Glomerular endothelial cell (primary cell): ENCODE data around the gene PRKG1. TPM values are rescaled to one million over a fixed set of nuclear protein-coding genes. Genes with fewer than 3 reads are reported as not detected.
A peak's percentile ranks its signal among the peaks of the same experiment; 100 is the strongest.

Experiments used
- DNase-seq: peaks from one replicate; pipeline ENCODE4 v3.0.0-alpha.2; 2011; ENCODE audit warnings: low read depth, low spot score; ENCODE audit errors: extremely low read depth
- total RNA-seq: library from RNA; depleted of rRNA; stranded (reverse); fragments of >200 nt; gene quantifications from 2 replicates; pipeline ENCODE4 v1.2.3, GENCODE V29; 2015

PRKG1 gene
- total RNA-seq, 1 donor from 2014 or later, result 4.9 TPM

GRCh38 chr10:51215951-51216834 lies 141.9 kb downstream of the PRKG1 start:
- DNase-seq, result no peak

GRCh38 chr10:51217505-51217904 lies 143.2 kb downstream of the PRKG1 start:
- DNase-seq, result no peak

GRCh38 chr10:51224671-51225161 lies 150.4 kb downstream of the PRKG1 start:
- DNase-seq, result no peak

- DNase-seq, result no peak
Observed at GRCh38 chr10:51227897-51228713, 153.8 kb downstream of the PRKG1 start.

- DNase-seq, result no peak
Observed at GRCh38 chr10:51228714-51229100, 154.4 kb downstream of the PRKG1 start.

- DNase-seq, result no peak
Observed at GRCh38 chr10:51230887-51231585, 156.7 kb downstream of the PRKG1 start.

- no peak for DNase-seq
Observed at GRCh38 chr10:51231754-51232153, 157.5 kb downstream of the PRKG1 start.

GRCh38 chr10:51233337-51234100 lies 159.2 kb downstream of the PRKG1 start:
- DNase-seq, result no peak

GRCh38 chr10:51235865-51236264 lies 161.6 kb downstream of the PRKG1 start:
- DNase-seq, result no peak

GRCh38 chr10:51239006-51239405 lies 164.7 kb downstream of the PRKG1 start:
- DNase-seq, result no peak

GRCh38 chr10:51241461-51241860 lies 167.2 kb downstream of the PRKG1 start:
- no peak for DNase-seq

- no peak for DNase-seq
Observed at GRCh38 chr10:51242393-51242792, 168.1 kb downstream of the PRKG1 start.

- DNase-seq, result no peak
Observed at GRCh38 chr10:51244309-51244708, 170.0 kb downstream of the PRKG1 start.

GRCh38 chr10:51244748-51245490 lies 170.6 kb downstream of the PRKG1 start:
- DNase-seq, result peak; percentile 45

- DNase-seq, result no peak
Observed at GRCh38 chr10:51246156-51246555, 171.9 kb downstream of the PRKG1 start.

- DNase-seq, result no peak
Observed at GRCh38 chr10:51250278-51250920, 176.1 kb downstream of the PRKG1 start.

GRCh38 chr10:51251110-51251509 lies 176.8 kb downstream of the PRKG1 start:
- DNase-seq, result peak; percentile 51

GRCh38 chr10:51255381-51255780 lies 181.1 kb downstream of the PRKG1 start:
- DNase-seq, result no peak
